Small intestine (tissue), 7 donors: ENCODE results near the gene LTB4R2. TPM values are rescaled to one million over a fixed set of nuclear protein-coding genes. Genes with fewer than 3 reads are reported as not detected.

Source experiments
- DNase-seq, 2 donors: peaks; one replicate each; pipeline versions ENCODE4 v3.0.0 to v3.0.0-alpha.2; 2013
- FAIRE-seq: peaks from 2 replicates; lab custom pipeline; 2012; peaks lifted over from hg19 to GRCh38; lab: Jason Lieb, UNC
- H3K27ac ChIP-seq, 3 donors: one replicate each; pipeline ENCODE4 v1.5.1; 2013; ENCODE audit warnings: low read length in 2 of 3, mild to moderate bottlenecking in 2 of 3, control low read depth in 1 of 3, inconsistent platforms in 1 of 3, low read depth in 1 of 3, moderate library complexity in 1 of 3
- H3K27me3 ChIP-seq, 3 donors: one replicate each; pipeline ENCODE4 v1.6.1; 2013; ENCODE audit warnings: low read length in 3 of 3, inconsistent platforms in 1 of 3; ENCODE audit not compliant: control insufficient read depth in 3 of 3, insufficient read depth in 3 of 3
- H3K36me3 ChIP-seq, 3 donors: one replicate each; pipeline ENCODE4 v1.6.1; 2013; ENCODE audit warnings: low read length in 3 of 3, inconsistent platforms in 1 of 3, low read depth in 1 of 3, mild to moderate bottlenecking in 1 of 3, moderate library complexity in 1 of 3; ENCODE audit not compliant: control insufficient read depth in 3 of 3, insufficient read depth in 2 of 3
- H3K4me1 ChIP-seq, 3 donors: one replicate each; pipeline ENCODE4 v1.6.1; 2013; ENCODE audit warnings: low read length in 2 of 3, inconsistent platforms in 1 of 3, low read depth in 1 of 3, mild to moderate bottlenecking in 1 of 3, moderate library complexity in 1 of 3; ENCODE audit not compliant: control insufficient read depth in 3 of 3, insufficient read depth in 2 of 3
- H3K4me3 ChIP-seq, 3 donors: one replicate each; pipeline ENCODE4 v1.5.1; 2013; ENCODE audit warnings: low read length in 3 of 3, control low read depth in 1 of 3, inconsistent platforms in 1 of 3, low read depth in 1 of 3, mild to moderate bottlenecking in 1 of 3, moderate library complexity in 1 of 3
- H3K9me3 ChIP-seq, 2 donors: one replicate each; pipeline ENCODE4 v1.6.1; 2013; ENCODE audit warnings: low read depth in 1 of 2, low read length in 1 of 2; ENCODE audit not compliant: control insufficient read depth in 2 of 2, insufficient read depth in 1 of 2
- WGBS, 3 donors: extraction: QIAGEN DNeasy Blood & Tissue Kit; methylation state at CpG; one replicate each; pipeline ENCODE4 v1.1.7; 2013; 5-methylcytosine and 5-hydroxymethylcytosine counted together
- polyA plus RNA-seq, 4 donors: library from polyadenylated mRNA; stranded (reverse) in 3 of 4; unstranded in 1 of 4; fragments of 200-250 nt in 3 of 4; fragments of 120-200 nt in 1 of 4; gene quantifications; one replicate each; pipeline versions ENCODE4 v1.2.1 to v1.2.3, GENCODE V29; 2013
- donor health status: healthy with polysubstance abuse.
- donor health status: control.
- donor health status: control.
- donor health status: Bipolar disorder and iron deficiency.
- donor health status: healthy.

Gene LTB4R2
- polyA plus RNA-seq, 4 donors: 0.89 to 4.7 (median 2.3) TPM

- DNase-seq (no peak), FAIRE-seq (no peak)
- H3K36me3 ChIP-seq: peaks cover 0 to 71% (median 10%) of the 10 kb centered on the region in 3 donors
- H3K9me3 ChIP-seq: no peaks in the 10 kb centered on the region
- no peak overlapping the region for H3K4me3 ChIP-seq
- H3K27ac ChIP-seq: no peak overlapping the region
- 88 to 96% (median 90%) methylated on average over 18 of the region's 18 CpGs for WGBS, 3 donors
- no peaks in the 10 kb centered on the region for H3K27me3 ChIP-seq
- H3K4me1 ChIP-seq: peaks cover 0 to 4% (median 0%) of the 10 kb centered on the region in 3 donors
Measured at GRCh38 chr14:24266344-24267244, 43.3 kb upstream of the LTB4R2 start.

- DNase-seq: no peak
- 92 to 96% (median 94%) methylated on average over 9 of the region's 9 CpGs for WGBS, 3 donors
- H3K27me3 ChIP-seq: no peaks in the 10 kb centered on the region
Measured at GRCh38 chr14:24267516-24267915, 42.4 kb upstream of the LTB4R2 start.

GRCh38 chr14:24268225-24268624 is 41.7 kb upstream of the LTB4R2 start:
- Histone ChIP-seq H3K9me3 (no peaks in the 10 kb centered on the region), H3K27ac (no peak overlapping the region), H3K36me3 (peaks cover 0 to 65% (median 10%) of the 10 kb centered on the region in 3 donors), H3K4me1 (peaks cover 0 to 9% (median 4%) of the 10 kb centered on the region in 3 donors), H3K4me3 (no peak overlapping the region), H3K27me3 (no peaks in the 10 kb centered on the region)
- WGBS, 3 donors: 90 to 95% (median 94%) methylated on average over 9 of the region's 9 CpGs
- DNase-seq: no peak
- FAIRE-seq: no peak

More at GRCh38 chr14:24267516-24267915, 42.4 kb upstream of the LTB4R2 start:
- H3K27ac ChIP-seq: no peak overlapping the region
- H3K9me3 ChIP-seq: no peaks in the 10 kb centered on the region
- FAIRE-seq: no peak
- H3K4me3 ChIP-seq: no peak overlapping the region
- H3K36me3 ChIP-seq: peaks cover 0 to 67% (median 10%) of the 10 kb centered on the region in 3 donors
- peaks cover 0 to 9% (median 4%) of the 10 kb centered on the region in 3 donors for H3K4me1 ChIP-seq

- DNase-seq (no peak), FAIRE-seq (no peak)
- 93 to 97% (median 94%) methylated on average over 8 of the region's 8 CpGs for WGBS, 3 donors
- H3K4me1 ChIP-seq: peaks cover 0 to 12% (median 5%) of the 10 kb centered on the region in 3 donors
- no peak overlapping the region for H3K4me3 ChIP-seq
- H3K9me3 ChIP-seq: no peaks in the 10 kb centered on the region
- H3K27me3 ChIP-seq: no peaks in the 10 kb centered on the region
- H3K36me3 ChIP-seq: peaks cover 0 to 56% (median 10%) of the 10 kb centered on the region in 3 donors
- no peak overlapping the region for H3K27ac ChIP-seq
Measured at GRCh38 chr14:24269368-24269767, 40.6 kb upstream of the LTB4R2 start.

- DNase-seq: no peak
- peaks cover 0 to 49% (median 10%) of the 10 kb centered on the region in 3 donors for H3K36me3 ChIP-seq
- H3K9me3 ChIP-seq: no peaks in the 10 kb centered on the region
- no peak overlapping the region for H3K27ac ChIP-seq
- FAIRE-seq: no peak
- no peak overlapping the region for H3K4me3 ChIP-seq
- H3K4me1 ChIP-seq: peaks cover 0 to 12% (median 6%) of the 10 kb centered on the region in 3 donors
- WGBS, 3 donors: 93 to 95% (median 95%) methylated on average over 14 of the region's 14 CpGs
- no peaks in the 10 kb centered on the region for H3K27me3 ChIP-seq
Measured at GRCh38 chr14:24269910-24270536, 39.9 kb upstream of the LTB4R2 start.

- no peak for FAIRE-seq
- DNase-seq: no peak
Measured at GRCh38 chr14:24270537-24271133, 39.3 kb upstream of the LTB4R2 start.

GRCh38 chr14:24271134-24271833 is 38.7 kb upstream of the LTB4R2 start, which contains the start of gene RABGGTA:
TSS of gene RABGGTA (minus strand) at chr14:24271597. CDS start at chr14:24271115, 482 bp downstream.
- peaks cover 0 to 12% (median 6%) of the 10 kb centered on the region in 3 donors for H3K4me1 ChIP-seq
- H3K36me3 ChIP-seq: peaks cover 0 to 42% (median 8%) of the 10 kb centered on the region in 3 donors
- FAIRE-seq (no peak), DNase-seq (peak; percentile 92 to 96)
- H3K9me3 ChIP-seq: no peaks in the 10 kb centered on the region
- H3K4me3 ChIP-seq: peak within 1 kb of the TSS; percentile 80 to 90 (median 83)
- no peaks in the 10 kb centered on the region for H3K27me3 ChIP-seq
- 0% methylated on average over 44 to 61 of the region's 61 CpGs for WGBS, 3 donors
- peak within 1 kb of the TSS; percentile 95 to 96 (median 95) for H3K27ac ChIP-seq

More at GRCh38 chr14:24270537-24271133, 39.3 kb upstream of the LTB4R2 start:
- Histone ChIP-seq H3K4me1 (peaks cover 0 to 12% (median 6%) of the 10 kb centered on the region in 3 donors), H3K27ac (peak overlapping the region; percentile 95 to 96 (median 95)), H3K4me3 (peak overlapping the region; percentile 80 to 90 (median 83)), H3K27me3 (no peaks in the 10 kb centered on the region), H3K36me3 (peaks cover 0 to 46% (median 10%) of the 10 kb centered on the region in 3 donors), H3K9me3 (no peaks in the 10 kb centered on the region)
- WGBS, 3 donors: 5 to 12% (median 5%) methylated on average over 13 of the region's 13 CpGs
